Esophagus muscularis mucosa (tissue), 4 donors: ENCODE data around the gene ANK3.

Source experiments
- EP300 ChIP-seq: sonication (generic); formaldehyde crosslinking; IDR thresholded peaks from one replicate; pipeline ENCODE4 v1.6.1; 2017; ENCODE audit warnings: antibody characterized with exemption
- POLR2A ChIP-seq: fragments of 450-650 bp; IDR thresholded peaks from one replicate; pipeline ENCODE4 v1.6.1; 2017; ENCODE audit warnings: antibody characterized with exemption, moderate library complexity, mild to moderate bottlenecking, low read depth
- POLR2AphosphoS5 ChIP-seq, 2 donors: sonication (generic); formaldehyde crosslinking; IDR thresholded peaks; one replicate each; pipeline ENCODE4 v1.6.1; 2017; ENCODE audit warnings: antibody characterized with exemption in 2 of 2
- TF ChIP-seq, protein P1 (sequence below), 3 experiments: fragments of 200-600 bp in 2 of 3; fragments of 450-650 bp in 1 of 3; sonication (generic) in 2 of 3; IDR thresholded peaks; one replicate each; pipeline ENCODE4 v1.5.1; 2017 to 2019; ENCODE audit warnings: antibody characterized with exemption in 3 of 3, mild to moderate bottlenecking in 2 of 3, moderate library complexity in 1 of 3

DNA sequence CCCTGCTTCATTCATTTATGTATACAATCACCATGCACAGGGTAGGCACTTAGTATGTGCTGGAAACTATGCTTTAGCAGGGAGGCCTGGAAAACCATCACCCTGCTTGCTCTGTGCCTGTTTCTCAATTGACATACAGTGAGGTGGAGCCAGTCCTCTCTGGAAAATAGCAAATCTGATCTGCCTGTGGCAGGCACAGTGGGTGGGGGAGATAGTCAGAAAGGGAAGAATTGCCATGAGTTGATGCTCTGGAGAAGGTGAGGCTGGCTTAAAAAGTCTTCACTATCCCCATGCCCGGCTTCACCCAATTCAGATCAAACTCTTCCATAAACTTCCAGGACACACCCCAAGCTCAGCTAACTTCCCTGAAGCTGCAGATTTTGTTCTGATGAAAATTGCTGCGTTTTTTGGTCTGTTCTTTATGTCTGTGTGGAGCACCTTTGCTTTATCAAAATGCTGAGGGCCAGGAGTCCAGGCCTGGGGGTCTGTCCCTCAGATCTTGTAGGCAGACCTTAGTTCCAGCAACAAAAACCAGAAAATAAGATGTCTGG, 84.8 kb downstream of the ANK3 start:
- TF ChIP-seq POLR2A (no peak), POLR2AphosphoS5 (IDR thresholded peaks at IDR 0.05) (no peak), EP300 (no peak)
- TF ChIP-seq, protein P1, sequence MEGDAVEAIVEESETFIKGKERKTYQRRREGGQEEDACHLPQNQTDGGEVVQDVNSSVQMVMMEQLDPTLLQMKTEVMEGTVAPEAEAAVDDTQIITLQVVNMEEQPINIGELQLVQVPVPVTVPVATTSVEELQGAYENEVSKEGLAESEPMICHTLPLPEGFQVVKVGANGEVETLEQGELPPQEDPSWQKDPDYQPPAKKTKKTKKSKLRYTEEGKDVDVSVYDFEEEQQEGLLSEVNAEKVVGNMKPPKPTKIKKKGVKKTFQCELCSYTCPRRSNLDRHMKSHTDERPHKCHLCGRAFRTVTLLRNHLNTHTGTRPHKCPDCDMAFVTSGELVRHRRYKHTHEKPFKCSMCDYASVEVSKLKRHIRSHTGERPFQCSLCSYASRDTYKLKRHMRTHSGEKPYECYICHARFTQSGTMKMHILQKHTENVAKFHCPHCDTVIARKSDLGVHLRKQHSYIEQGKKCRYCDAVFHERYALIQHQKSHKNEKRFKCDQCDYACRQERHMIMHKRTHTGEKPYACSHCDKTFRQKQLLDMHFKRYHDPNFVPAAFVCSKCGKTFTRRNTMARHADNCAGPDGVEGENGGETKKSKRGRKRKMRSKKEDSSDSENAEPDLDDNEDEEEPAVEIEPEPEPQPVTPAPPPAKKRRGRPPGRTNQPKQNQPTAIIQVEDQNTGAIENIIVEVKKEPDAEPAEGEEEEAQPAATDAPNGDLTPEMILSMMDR (IDR thresholded peaks at IDR 0.05) = no peak
